ENCODE results near the gene ATXN10. TPM values are rescaled to one million over a fixed set of nuclear protein-coding genes. Genes with fewer than 3 reads are reported as not detected.

The ATXN10 gene
- total and polyA plus RNA-seq, 2 donors (not counting 1 experiment from before 2014, with no cell fraction given): 164 to 350 TPM

DNA sequence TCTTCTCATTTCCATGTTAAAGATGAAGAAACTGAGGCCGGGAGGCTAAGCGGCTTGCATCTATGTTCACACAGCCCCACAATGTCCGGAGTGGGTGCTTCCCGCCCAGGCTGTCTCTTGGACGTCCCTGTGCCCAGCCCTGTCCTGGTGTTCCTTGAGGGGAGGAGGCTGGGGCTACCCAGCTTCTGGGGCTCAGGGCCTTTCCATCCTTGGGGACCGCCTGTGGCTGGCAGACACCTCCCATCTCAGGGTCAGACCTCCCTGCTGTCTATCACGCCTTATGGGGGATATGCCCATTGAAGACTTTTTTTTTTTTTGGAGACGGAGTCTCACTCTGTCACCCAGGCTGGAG is 209.9 kb downstream of the ATXN10 start:
- peaks cover 19% of the 10 kb centered on the region for H3K27me3 ChIP-seq (ENCODE audit: control insufficient read depth, insufficient read depth, low read length)
- no peaks in the 10 kb centered on the region for H3K9me3 ChIP-seq (ENCODE audit: control insufficient read depth, insufficient read depth, low read depth, low read length)
- H2AFZ ChIP-seq (ENCODE audit: low read length): no peak overlapping the region
- no peak overlapping the region for H3K9ac ChIP-seq (ENCODE audit: insufficient read depth, low read length)
- no peaks in the 10 kb centered on the region for H3K79me2 ChIP-seq (ENCODE audit: control insufficient read depth, insufficient read depth, low read length)
- TF ChIP-seq, protein P1, sequence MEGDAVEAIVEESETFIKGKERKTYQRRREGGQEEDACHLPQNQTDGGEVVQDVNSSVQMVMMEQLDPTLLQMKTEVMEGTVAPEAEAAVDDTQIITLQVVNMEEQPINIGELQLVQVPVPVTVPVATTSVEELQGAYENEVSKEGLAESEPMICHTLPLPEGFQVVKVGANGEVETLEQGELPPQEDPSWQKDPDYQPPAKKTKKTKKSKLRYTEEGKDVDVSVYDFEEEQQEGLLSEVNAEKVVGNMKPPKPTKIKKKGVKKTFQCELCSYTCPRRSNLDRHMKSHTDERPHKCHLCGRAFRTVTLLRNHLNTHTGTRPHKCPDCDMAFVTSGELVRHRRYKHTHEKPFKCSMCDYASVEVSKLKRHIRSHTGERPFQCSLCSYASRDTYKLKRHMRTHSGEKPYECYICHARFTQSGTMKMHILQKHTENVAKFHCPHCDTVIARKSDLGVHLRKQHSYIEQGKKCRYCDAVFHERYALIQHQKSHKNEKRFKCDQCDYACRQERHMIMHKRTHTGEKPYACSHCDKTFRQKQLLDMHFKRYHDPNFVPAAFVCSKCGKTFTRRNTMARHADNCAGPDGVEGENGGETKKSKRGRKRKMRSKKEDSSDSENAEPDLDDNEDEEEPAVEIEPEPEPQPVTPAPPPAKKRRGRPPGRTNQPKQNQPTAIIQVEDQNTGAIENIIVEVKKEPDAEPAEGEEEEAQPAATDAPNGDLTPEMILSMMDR (conservative IDR thresholded peaks at IDR 0.05 in 1 of 2, IDR thresholded peaks at IDR 0.05 in 1 of 2; ENCODE audit: low read depth in 1 of 2, low read length in 2 of 2): no peak
- TF ChIP-seq EZH2 (IDR thresholded peaks at IDR 0.05; ENCODE audit: low read length, missing control alignments): no peak
- H4K20me1 ChIP-seq (ENCODE audit: control insufficient read depth, extremely low read depth, insufficient read depth, low read length): no peaks in the 10 kb centered on the region
- H3K4me3 ChIP-seq (replicated peaks in 1 of 4; ENCODE audit: control extremely low read depth in 1 of 4, insufficient read depth in 1 of 4, low read depth in 3 of 4, low read length in 4 of 4): no peak overlapping the region
- H3K36me3 ChIP-seq (ENCODE audit: control insufficient read depth, insufficient read depth, low read length): no peaks in the 10 kb centered on the region
- no peak for DNase-seq (ENCODE audit: low read depth in 2 of 2)
- no peaks in the 10 kb centered on the region for H3K4me1 ChIP-seq (ENCODE audit: control insufficient read depth, extremely low read depth, insufficient read depth, low read length)
- H3K4me2 ChIP-seq (ENCODE audit: extremely low read depth, insufficient read depth, low read length): no peak overlapping the region
- H3K27ac ChIP-seq (ENCODE audit: insufficient read depth, low read length): no peak overlapping the region

DNA sequence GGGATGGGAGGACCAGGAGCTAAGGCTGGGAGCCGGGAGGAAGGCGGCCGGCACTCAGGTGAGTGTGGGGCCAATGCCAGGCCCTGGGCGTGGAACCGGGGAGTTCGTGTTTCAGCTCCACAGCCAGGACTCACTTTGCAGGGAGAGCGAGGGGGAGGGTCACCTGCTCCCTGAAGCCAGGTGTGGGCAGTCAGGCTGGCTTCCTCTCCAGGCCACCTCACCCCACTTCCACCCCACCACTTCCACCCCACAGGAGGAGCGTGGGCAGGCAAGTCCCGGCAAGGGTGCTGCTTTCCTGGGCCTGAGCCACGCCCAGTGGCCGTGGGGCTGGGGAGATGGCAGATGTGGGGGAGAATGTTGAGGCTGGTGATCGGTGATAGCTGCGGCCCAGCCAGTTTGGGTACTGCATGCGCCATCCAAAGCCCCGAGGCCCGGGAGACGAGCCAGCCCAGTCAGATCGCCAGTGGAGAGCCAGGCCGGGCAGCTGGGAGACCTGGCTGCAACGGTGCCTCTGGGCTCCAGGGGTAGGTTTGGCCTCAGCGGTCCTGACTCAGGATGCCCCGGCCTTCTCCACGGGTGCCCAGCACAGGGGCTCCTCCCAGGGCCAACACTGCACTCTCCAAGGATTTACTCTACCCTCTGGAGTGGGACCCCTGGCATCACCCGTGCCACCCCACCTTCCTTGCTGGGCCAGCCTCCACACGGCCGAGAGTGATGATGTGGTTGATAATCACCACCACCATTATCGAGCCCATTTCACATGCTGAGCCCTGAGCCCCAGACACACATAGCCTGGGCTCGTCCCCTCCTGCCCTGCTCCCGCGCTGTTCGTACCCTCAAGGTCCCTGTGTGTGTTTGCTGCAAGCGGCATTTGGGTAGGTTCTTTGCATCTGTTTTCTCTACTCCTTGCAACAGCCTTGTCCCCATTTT is 211.5 kb downstream of the ATXN10 start:
- Histone ChIP-seq H3K9me3 (ENCODE audit: control insufficient read depth, insufficient read depth, low read depth, low read length) (no peaks in the 10 kb centered on the region), H3K4me1 (ENCODE audit: control insufficient read depth, extremely low read depth, insufficient read depth, low read length) (no peaks in the 10 kb centered on the region), H3K27me3 (ENCODE audit: control insufficient read depth, insufficient read depth, low read length) (peaks cover 19% of the 10 kb centered on the region), H3K4me2 (ENCODE audit: extremely low read depth, insufficient read depth, low read length) (no peak overlapping the region), H3K9ac (ENCODE audit: insufficient read depth, low read length) (no peak overlapping the region), H3K79me2 (ENCODE audit: control insufficient read depth, insufficient read depth, low read length) (no peaks in the 10 kb centered on the region), H3K27ac (ENCODE audit: insufficient read depth, low read length) (no peak overlapping the region), H3K36me3 (ENCODE audit: control insufficient read depth, insufficient read depth, low read length) (no peaks in the 10 kb centered on the region), H3K4me3 (replicated peaks in 1 of 4; ENCODE audit: control extremely low read depth in 1 of 4, insufficient read depth in 1 of 4, low read depth in 3 of 4, low read length in 4 of 4) (no peak overlapping the region), H4K20me1 (ENCODE audit: control insufficient read depth, extremely low read depth, insufficient read depth, low read length) (no peaks in the 10 kb centered on the region), H2AFZ (ENCODE audit: low read length) (no peak overlapping the region)
- TF ChIP-seq EZH2 (IDR thresholded peaks at IDR 0.05; ENCODE audit: low read length, missing control alignments): no peak
- TF ChIP-seq, protein P1 (conservative IDR thresholded peaks at IDR 0.05 in 1 of 2, IDR thresholded peaks at IDR 0.05 in 1 of 2; ENCODE audit: low read depth in 1 of 2, low read length in 2 of 2): no peak
- no peak for DNase-seq (ENCODE audit: low read depth in 2 of 2)

DNA sequence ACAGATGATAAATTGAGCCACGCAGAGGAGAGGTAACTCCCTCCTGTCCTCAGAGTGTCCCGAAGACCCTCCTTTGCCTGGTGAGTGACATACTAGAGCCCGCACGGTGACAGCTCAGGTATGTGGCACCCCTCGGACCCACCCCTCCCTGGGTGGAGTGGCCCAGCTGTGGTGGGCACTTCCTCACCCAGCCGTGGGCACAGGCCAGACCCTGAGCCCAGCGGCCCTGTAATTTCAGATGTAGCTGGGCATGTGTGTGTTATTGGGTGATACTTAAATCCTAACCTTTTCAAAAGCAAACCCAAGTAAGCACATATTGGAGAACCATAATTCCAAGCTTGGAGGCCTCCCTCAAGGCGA is 212.2 kb downstream of the ATXN10 start:
- no peaks in the 10 kb centered on the region for H3K79me2 ChIP-seq (ENCODE audit: control insufficient read depth, insufficient read depth, low read length)
- TF ChIP-seq, protein P1 (conservative IDR thresholded peaks at IDR 0.05 in 1 of 2, IDR thresholded peaks at IDR 0.05 in 1 of 2; ENCODE audit: low read depth in 1 of 2, low read length in 2 of 2): no peak
- TF ChIP-seq EZH2 (IDR thresholded peaks at IDR 0.05; ENCODE audit: low read length, missing control alignments): no peak
- DNase-seq (ENCODE audit: low read depth in 2 of 2): no peak
- H3K4me3 ChIP-seq (replicated peaks in 1 of 4; ENCODE audit: control extremely low read depth in 1 of 4, insufficient read depth in 1 of 4, low read depth in 3 of 4, low read length in 4 of 4): no peak overlapping the region
- H3K36me3 ChIP-seq (ENCODE audit: control insufficient read depth, insufficient read depth, low read length): no peaks in the 10 kb centered on the region
- H3K9ac ChIP-seq (ENCODE audit: insufficient read depth, low read length): no peak overlapping the region
- H2AFZ ChIP-seq (ENCODE audit: low read length): no peak overlapping the region
- no peaks in the 10 kb centered on the region for H4K20me1 ChIP-seq (ENCODE audit: control insufficient read depth, extremely low read depth, insufficient read depth, low read length)
- H3K9me3 ChIP-seq (ENCODE audit: control insufficient read depth, insufficient read depth, low read depth, low read length): no peaks in the 10 kb centered on the region
- no peaks in the 10 kb centered on the region for H3K4me1 ChIP-seq (ENCODE audit: control insufficient read depth, extremely low read depth, insufficient read depth, low read length)
- no peak overlapping the region for H3K4me2 ChIP-seq (ENCODE audit: extremely low read depth, insufficient read depth, low read length)
- H3K27ac ChIP-seq (ENCODE audit: insufficient read depth, low read length): no peak overlapping the region
- H3K27me3 ChIP-seq (ENCODE audit: control insufficient read depth, insufficient read depth, low read length): peaks cover 19% of the 10 kb centered on the region

Data from fibroblast of lung (primary cell).